HG03095 (cell line): ENCODE data around the gene PKM.

ENCODE experiments used
- ATAC-seq: cut with Tn5 transposase; IDR thresholded peaks from one replicate; pipeline ENCODE4 v1.9.1; 2021; ENCODE audit warnings: moderate library complexity; ENCODE audit not compliant: unreplicated experiment

The PKM gene

DNA sequence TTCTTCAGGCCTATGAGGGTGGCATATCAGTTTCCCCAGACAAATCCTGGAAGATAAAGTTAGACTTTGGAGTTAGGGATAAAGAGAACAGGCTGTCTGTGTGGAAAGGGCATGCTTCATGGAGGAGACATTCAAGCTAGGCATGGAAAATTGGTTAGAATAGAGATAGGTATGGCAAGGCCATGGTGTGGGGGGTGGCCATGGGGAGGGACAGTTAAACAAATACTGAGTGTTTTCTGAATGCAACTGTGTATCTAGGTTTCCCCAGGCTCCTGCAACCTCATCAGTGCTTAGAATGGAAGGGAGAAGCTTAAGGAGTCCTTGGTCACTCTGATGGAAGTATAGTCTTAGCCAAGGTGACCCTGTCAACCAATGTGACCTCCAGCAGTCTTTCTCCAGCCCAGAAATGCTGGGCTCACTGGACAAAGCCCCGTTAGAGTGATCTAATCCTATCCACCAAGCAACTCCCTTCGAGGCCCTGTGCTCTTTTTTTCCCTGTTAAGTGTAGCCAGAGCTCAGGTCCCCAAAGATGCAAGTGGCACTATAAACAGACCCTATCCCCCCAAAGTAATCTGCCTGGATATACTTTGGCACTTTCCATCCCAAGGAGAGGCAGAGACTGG, 5.5 kb upstream of the PKM start:
- no peak for ATAC-seq

DNA sequence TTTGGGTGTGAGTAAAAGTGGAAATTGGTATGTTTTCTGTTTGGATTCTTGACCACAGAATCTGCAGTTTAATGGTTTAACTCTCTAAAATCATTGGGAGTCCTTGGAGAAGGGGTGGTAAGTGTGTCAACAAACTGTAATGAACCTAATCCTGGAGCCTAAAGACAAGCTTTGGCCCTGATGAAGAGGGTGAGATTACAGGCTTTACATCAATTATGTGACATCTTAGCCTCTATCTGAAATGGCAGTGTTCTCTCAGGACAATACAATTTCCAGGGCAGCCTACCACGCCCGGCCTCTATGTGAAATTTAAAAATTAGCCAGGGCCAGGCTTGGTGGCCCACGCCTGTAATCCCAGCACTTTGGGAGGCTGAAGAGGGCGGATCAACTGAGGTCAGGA, 4.3 kb upstream of the PKM start:
- ATAC-seq, result no peak

DNA sequence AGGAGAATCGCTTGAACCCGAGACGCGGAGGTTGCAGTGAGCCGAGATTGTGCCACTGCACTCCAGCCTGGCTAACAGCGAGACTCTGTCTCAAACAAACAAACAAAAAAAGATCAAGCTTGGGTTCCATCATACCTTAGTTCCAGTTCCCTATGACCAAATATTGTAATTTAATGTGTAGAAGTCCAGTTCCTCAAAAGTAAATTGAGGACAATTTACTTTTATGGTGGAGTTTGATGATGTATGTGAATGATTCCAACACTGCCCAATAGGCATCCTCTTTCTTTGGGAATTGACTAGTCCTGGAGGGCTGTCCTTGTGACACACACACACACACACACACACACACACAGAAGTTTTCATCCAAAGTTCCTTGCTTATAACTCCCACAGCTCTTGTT, 2.8 kb upstream of the PKM start:
- ATAC-seq, result no peak

DNA sequence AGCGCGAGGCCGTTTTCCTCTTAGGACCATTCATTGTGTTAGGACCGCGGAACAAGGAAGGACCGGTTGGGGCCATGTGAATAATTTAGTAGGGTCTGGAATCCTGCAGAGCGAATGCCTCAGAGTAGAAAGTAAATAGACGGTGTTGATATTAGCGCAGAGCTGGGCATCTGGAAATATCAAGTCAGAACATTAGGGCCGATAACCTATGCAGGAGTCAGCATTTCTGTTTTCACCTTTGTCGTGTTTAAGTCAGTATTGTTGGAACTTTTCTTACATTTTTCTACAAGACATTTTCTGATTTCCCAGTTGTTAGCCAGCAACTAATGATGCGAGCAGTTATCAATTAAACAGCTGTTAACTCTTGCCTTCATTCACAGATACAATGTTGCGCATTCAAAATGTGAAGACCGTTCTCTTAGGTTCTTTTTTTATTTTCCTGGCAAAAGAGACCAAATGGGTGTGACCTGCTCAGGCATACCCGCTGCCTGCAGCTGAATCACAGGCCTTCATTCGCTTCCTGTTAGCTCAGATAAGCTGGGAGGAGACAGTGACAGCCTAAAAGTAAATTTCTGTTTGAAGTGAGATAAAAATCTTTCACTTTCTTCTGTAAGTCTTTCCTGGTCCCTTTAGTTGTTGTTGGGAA, 966 bp upstream of the PKM start:
- no peak for ATAC-seq

DNA sequence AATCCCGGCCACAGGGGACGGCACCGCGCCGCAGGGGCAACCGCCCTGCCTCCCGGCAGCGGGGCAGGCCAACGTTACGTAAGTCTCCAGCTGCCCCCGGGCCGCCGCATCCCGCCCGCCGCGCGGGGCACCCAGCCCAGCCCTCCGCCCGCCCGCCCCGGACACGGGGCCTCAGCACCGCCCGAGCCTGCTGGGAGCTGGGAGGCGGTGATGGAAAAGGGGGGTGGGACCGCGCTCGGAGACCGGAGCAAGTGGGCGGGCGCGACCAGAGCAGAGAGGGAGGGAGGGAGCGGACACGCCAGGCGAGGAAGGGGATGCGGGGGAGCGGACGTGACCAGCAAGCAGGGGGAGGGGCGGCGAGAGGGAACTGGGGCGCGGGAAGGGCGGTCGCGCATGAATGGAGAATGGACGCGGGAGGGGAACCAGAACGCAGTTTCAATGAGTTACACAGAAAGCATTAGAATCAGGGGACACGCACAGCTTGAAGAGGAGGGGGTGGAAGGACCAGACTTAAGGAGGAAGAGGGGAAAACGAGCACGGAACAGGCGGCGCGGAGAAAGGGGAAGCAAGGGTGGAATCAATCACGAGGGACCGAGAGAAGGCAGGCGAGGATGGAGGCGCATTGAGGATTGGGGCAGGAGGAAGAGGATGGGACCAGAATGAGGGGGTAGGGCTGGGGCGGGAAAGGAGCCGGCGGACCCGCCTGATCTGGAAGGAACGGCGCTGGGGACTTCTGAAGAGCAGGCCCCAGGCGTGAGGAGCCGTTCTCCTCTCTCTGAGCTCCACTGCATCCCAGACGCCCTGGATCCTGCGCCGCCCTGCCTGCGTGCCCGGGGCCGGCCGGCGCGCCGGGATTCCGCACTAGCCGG, 559 bp downstream of the PKM start:
- no peak for ATAC-seq

DNA sequence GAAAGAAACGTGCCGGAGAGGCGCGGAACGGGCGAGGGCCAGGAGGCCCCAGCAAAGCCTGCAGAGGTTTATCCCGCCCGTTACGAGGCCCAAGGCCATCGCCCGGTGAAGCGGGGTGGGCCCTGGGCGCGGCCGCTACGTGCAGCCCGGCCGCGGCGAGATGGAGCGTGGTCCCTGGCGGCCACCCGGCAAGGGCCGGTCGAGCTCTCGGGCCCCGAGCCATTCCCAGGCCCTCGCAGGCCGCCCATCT, 1.1 kb downstream of the PKM start:
- no peak for ATAC-seq

DNA sequence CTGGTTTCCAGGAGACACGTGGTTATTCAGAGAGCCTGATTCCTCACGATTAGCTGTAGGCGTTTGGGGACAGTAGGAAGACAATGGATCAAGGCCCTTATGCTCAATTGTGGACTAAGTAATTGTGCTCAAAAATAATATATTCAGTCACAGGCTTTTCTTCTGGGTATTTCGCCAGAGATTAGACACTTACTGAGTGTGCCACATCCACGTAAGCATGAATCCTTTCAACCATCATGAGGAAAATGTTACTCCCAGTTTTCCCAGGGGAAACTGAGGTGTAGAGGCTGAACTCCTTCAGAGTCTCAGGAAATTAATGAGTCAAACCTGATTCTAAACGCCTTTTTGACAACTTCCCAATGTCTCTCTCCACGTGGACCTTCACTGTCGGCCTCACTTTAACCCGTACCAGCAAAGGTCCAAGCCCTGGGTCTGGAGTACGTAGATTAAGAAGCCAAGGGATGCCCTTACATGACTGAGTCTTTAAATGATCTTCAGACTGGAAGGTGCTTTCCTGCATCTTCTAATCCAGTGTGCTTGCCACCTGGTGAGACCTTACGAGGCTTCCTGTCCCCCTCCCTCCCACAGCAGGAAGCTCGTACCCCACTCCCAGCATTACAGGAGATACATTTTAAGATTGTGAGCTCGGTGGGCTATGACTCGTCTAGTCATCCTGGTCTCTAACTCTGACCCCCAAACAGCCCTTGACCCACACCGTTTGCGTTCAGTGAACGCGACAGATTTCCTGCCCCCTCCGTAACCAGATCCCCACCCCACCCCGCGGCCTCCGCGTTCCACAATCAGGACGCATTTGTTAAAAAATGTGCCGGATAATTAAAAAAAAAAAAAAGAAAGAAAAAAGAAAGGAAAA, 1.7 kb downstream of the PKM start:
- ATAC-seq, result no peak

DNA sequence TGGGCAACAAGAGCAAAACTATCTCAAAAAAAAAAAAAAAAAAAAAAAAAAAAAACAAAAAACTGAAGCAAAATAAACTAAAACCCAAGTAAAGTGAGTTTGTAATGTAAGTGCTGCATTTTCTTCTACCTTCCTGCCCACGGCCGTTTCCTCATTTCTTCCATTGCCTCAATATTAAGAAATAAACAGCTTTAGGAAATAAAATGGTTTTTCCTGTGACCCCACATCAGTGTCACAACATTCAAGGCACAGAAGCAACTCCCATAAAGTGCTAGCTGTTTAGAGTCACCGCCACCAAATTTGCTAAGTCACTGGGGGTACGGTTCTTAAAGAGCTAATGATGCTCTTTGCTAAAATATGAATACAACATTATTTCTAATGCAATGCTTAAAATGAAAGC, 3.3 kb downstream of the PKM start:
- ATAC-seq, result no peak

DNA sequence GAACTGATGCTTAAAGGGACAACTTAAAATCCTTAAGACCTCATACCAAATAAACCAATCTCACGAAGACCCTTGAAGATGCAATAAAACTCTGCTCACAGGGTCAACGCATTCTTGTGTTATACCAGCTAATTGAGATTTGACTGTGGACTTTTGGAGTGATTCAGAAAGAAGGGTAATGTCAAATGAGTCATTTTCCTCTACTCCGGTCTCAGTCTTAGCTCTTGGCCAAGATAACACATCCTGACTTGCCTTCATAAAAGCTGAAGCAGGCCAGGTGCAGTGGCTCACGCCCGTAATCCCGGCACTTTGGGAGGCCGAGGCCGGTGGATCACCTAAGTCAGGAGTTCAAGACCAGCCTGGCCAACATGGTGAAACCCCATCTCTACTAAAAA, 3.8 kb downstream of the PKM start:
- no peak for ATAC-seq

DNA sequence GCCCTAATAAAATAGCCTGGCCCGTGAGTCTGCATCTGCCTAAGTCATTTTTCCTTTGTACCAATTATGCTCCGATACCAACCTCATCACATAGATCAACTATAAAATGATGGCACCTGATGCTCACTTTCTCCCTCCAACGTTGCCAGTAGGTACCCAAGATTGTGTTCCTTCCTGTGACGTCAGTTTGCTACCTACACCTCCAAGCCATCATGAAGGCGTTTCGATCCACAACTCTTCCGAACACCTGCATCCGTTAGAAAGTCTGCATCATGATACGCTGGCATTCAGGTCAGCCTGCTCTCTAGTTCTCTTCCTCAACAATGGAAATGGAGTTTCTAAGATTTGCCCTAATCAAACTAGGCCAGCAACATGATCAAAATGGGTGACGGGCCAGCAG, 7.7 kb downstream of the PKM start:
- ATAC-seq, result no peak

DNA sequence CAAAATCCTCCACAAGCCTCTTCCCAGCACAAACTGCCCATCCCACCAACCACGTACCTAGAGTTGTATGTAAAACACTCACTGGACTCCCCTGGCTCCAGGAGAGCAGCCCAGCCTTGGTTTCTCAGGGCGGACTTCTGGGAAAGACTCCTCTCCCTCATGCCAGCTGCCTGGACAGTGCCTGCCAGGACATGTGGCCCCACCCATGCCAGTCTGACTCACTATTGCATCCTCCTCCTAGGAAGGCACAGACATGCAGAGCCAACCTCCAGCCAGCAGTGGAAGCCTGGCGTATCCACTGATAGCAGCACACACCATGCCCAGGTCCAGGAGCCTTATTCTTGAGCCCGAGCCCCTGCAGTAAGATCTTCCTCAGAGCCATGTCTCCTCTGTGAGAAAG, 8.6 kb downstream of the PKM start:
- no peak for ATAC-seq

DNA sequence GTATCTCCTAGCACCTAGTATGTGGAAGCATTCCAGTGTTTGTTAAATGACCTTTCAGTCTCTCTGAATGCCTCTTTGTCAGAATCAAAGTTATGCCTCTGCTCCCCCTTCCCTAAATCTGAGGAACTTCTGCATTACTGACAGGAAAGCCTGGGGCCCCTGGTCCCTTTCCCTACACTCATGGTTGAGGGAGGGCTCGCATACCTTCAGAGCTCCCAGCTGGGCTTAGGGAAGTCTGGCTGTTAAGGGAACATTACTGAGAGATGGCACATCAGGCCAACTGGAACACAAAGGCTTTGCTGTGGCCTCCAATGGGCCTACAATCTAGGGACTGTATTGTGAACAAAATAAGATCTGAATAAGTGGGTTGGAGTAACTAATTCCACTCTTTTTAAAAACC, 10.3 kb downstream of the PKM start:
- ATAC-seq, result no peak

DNA sequence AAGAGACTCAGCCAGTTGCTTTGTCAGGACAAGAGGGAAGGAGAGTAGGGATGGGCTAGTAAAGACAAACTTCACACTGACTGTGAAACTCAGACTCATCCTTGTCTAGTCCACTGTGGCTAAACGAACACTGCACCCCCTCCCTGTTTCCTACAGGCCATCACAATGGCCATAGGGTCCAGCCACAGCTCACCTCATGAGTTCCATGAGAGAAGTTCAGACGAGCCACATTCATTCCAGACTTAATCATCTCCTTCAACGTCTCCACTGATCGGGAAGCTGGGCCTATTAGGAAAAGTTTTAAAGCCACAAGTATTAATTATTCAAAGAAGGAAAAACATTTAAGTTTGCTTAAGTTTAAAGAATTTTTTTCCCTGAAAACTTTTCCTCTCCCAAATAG, 13.8 kb downstream of the PKM start:
- ATAC-seq, result no peak

DNA sequence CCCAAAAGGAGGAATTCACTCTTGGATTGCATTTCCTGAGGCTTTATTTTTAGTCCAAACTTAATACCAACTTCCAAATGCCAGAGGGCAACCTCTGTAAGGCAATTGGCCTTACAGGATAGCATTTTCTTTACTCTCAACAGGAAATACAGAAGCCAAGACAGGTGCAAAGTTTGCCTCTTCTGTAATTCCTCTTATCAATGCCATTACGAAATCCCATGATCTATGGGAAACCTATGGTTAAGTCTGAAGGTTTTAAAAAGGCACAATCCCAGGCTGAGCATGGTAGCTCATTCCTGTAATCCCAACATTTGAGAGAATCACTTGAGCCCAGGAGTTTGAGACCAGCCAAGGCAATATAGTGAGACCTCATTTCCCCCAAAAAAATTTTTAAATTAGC, 14.9 kb downstream of the PKM start:
- ATAC-seq, result no peak

DNA sequence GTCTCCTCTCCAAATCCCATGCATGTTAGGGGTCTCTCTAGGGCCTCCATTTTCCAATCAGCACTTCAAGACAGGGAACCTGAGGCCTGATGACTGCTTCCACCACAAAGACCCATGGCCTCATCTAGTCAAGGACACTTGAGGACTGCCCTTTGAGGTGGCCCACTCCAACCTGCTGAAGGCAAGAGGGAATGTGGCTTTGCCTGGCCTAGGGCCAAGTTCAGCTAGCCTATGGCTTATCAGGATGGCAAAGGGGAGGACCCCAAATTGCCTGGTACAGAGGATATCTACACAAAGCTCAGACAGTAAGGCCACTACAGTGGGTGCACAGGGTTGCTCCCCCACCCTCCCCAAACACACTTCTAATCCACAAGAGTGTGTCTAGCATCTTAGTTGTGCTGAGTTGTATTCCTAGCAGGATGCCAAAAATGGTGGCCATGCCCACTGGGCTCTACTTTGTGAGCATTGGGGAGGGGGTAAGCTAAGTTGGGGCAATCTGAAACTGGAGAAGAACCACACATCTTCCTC, 23.4 kb downstream of the PKM start:
- no peak for ATAC-seq

DNA sequence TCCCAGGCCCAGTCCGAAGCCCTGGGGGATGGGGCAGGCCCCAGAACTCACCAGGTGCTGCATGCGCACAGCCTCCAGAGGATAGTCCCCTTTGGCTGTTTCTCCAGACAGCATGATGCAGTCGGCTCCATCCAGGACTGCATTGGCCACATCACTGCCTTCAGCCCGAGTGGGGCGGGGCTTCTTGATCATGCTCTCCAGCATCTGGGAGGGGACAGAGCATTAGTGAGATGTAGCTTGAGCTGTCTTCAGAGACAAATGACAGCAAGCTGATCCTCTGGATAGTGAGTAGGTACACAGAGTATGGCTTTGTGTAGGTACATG, 24.4 kb downstream of the PKM start:
- ATAC-seq, result no peak

DNA sequence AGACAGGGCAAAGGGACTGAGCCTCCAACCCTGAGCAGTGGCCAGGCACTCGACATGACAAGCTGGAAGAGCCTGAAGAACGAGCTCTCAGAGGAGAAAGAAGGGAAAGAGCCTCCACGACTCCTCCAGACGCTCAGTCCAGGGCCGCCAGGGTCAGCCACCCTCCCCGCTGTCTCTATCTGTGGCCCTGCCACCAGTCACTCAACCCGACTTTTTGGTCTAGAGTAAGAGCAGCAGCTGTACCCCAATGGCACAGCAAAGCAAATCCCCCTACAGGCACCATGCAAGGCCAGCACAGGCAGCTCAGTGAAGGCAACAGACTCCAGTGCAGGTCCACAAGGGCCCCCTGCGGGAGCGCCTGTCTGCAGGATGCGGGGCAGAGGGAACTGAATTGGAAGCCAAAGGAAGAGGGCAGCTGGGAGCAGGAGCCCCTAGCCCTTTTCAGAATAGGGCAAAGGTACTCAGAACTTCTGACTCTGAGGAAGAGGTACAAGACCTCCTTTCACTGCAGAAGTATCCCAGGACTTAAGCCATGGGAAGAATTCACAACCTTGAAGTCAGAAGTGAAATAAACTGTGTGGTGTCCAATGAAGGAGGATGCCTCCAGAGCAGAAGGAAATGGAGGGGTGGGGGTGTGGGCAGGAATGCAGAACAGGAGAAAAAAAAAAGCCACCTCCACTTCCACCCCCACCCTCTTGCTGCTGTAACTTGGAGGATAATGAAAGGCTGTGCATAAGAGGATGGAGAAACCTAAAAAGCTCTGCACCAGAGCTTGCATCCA, 24.9 kb downstream of the PKM start:
- no peak for ATAC-seq

DNA sequence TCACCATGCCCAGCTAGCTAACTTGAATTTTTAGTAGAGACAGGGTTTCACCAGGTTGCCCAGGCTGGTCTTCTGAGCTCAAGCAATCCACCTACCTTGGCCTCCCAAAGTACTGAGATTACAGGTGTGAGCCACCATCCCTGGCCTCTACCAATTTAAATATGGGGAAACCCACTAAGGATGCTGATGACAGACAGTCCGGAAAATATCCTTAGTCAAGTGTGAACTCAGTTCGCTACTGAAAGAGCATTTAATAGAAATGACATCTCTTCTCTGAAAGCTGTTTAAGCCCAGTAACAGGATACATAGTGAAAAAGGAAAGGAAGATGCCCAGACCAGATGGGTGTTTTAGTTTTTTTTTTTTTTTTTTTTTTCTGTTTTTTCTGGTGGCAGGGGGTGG, 25.7 kb downstream of the PKM start:
- no peak for ATAC-seq

DNA sequence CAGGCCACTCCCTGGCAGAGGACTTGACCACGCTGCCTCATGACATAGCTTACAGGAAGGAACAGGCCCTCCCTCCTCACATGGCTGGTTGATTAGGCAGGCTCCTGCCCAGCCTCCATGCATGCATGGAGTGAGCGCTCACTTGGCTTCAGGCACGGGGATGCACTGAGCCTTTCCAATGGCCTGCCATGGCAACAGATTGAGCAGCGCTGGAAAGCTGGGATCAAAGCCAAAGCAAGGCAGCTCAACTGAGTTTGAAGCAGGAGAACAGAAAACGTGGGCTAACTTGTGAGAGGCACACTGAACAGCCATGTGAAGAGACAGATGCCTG, 27.5 kb downstream of the PKM start:
- ATAC-seq, result no peak

DNA sequence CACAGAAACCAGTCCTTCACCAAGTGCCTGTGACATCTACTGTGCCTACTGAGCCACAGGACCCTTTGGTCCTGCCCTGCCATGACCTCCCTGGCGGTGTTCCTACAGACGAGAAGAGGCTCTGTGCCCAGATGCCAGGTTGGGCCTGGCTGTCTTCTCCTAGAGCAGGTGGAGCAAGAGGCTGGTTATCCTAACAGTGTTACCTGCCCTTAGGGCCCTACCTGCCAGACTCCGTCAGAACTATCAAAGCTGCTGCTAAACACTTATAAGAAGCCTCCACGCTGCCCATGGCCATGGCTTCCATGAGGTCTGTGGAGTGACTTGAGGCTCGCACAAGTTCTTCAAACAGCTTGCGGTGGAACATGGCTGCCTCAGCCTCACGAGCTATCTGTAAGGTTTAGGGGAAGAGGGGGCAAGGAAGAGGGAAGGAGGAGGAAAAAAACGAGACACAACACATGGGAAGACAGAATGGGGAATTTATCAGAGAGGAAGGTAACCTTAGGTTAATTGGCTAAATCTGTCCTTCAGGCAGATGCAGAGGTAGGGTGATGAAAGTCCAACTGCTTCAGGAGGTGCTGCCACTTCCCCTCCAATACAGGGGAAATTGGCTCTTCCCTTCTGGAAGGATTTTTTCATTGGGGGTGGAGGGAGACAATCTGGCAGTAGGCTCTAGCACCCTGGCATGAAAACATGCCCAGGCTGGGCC, 28.0 kb downstream of the PKM start:
- no peak for ATAC-seq
